SK-N-SH (cell line): Measurements from ENCODE around the gene SUCLG2. TPM values are rescaled to one million over a fixed set of nuclear protein-coding genes. Genes with fewer than 3 reads are reported as not detected.

Source experiments
- CTCF ChIA-PET: fragments of 300-600, 350-600 bp; formaldehyde crosslinking; extraction: SDS; loops from one replicate; lab custom pipeline; 2021; lab: Yijun Ruan, JAX
- POLR2A ChIA-PET: fragments of 350-600 bp; sonication (Branson Sonifier 250); formaldehyde crosslinking; extraction: SDS; loops from one replicate; lab custom pipeline; 2020; ENCODE audit warnings: antibody characterized with exemption, inconsistent platforms; lab: Yijun Ruan, JAX
- DNase-seq: peaks from one replicate; pipeline ENCODE4 v3.0.0; 2012
- H2AFZ ChIP-seq: fragments of 200-600 bp; sonication (generic); 2 replicates; pipeline ENCODE4 v1.8.1; 2016; ENCODE audit warnings: antibody characterized with exemption, mild to moderate bottlenecking, low read depth
- H3F3A ChIP-seq: fragments of 200-600 bp; sonication (generic); replicated peaks from 2 replicates; pipeline ENCODE3; 2016; ENCODE audit warnings: antibody characterized with exemption, mild to moderate bottlenecking; ENCODE audit not compliant: insufficient read depth
- H3K27ac ChIP-seq, 2 experiments: fragments of 200-500 bp in 1 of 2; fragments of 200-600 bp in 1 of 2; sonication (Bioruptor generic) in 1 of 2; sonication (generic), shearing (Covaris generic) in 1 of 2; 2 replicates each; pipeline versions ENCODE4 v1.5.1 to v1.6.1; 2014 to 2016; ENCODE audit warnings: low read depth in 2 of 2, inconsistent platforms in 1 of 2, low read length in 1 of 2, mild to moderate bottlenecking in 1 of 2, mixed read lengths in 1 of 2
- H3K27me3 ChIP-seq: fragments of 200-600 bp; sonication (generic), shearing (Covaris generic); 2 replicates; pipeline ENCODE4 v1.6.1; 2016; ENCODE audit warnings: mixed run types; ENCODE audit not compliant: insufficient read depth
- H3K36me3 ChIP-seq, 2 experiments: fragments of 200-500 bp in 1 of 2; fragments of 200-600 bp in 1 of 2; sonication (Bioruptor generic) in 1 of 2; sonication (generic) in 1 of 2; replicated peaks in 1 of 2; 2 replicates each; pipeline versions ENCODE3 to v1.5.1; 2014 to 2016; ENCODE audit warnings: low read length in 1 of 2, mild to moderate bottlenecking in 1 of 2; ENCODE audit not compliant: insufficient read depth in 2 of 2, control insufficient read depth in 1 of 2
- H3K4me1 ChIP-seq, 2 experiments: fragments of 200-500 bp in 1 of 2; fragments of 200-600 bp in 1 of 2; sonication (Bioruptor generic) in 1 of 2; sonication (generic), shearing (Covaris generic) in 1 of 2; 2 replicates each; pipeline versions ENCODE4 v1.5.1 to v1.6.1; 2014 to 2016; ENCODE audit warnings: low read depth in 1 of 2, low read length in 1 of 2, mixed run types in 1 of 2; ENCODE audit not compliant: insufficient read depth in 2 of 2, control insufficient read depth in 1 of 2
- H3K4me2 ChIP-seq: fragments of 200-600 bp; sonication (generic), shearing (Covaris generic); 2 replicates; pipeline ENCODE4 v1.6.1; 2017; ENCODE audit warnings: mixed run types
- H3K4me3 ChIP-seq, 2 experiments: fragments of 200-500 bp in 1 of 2; fragments of 200-600 bp in 1 of 2; sonication (Bioruptor generic) in 1 of 2; sonication (generic), shearing (Covaris generic) in 1 of 2; 2 replicates each; pipeline versions ENCODE4 v1.5.1 to v1.8.1; 2014 to 2016; ENCODE audit warnings: low read depth in 2 of 2, inconsistent platforms in 1 of 2, low read length in 1 of 2, mild to moderate bottlenecking in 1 of 2, mixed read lengths in 1 of 2, moderate library complexity in 1 of 2
- H3K79me2 ChIP-seq: fragments of 200-600 bp; sonication (generic); 2 replicates; pipeline ENCODE4 v1.8.1; 2017; ENCODE audit warnings: mild to moderate bottlenecking; ENCODE audit not compliant: insufficient read depth
- H3K9ac ChIP-seq: fragments of 200-600 bp; sonication (generic); 2 replicates; pipeline ENCODE4 v1.6.1; 2017; ENCODE audit warnings: mixed run types
- H3K9me2 ChIP-seq: fragments of 200-600 bp; sonication (generic); 2 replicates; pipeline ENCODE4 v1.6.1; 2017; ENCODE audit warnings: mixed run types
- H3K9me3 ChIP-seq: fragments of 200-600 bp; sonication (generic); 2 replicates; pipeline ENCODE4 v1.6.1; 2017; ENCODE audit warnings: mixed run types, mild to moderate bottlenecking, moderate library complexity
- H4K20me1 ChIP-seq: fragments of 200-600 bp; sonication (generic); 2 replicates; pipeline ENCODE4 v1.6.1; 2017; ENCODE audit warnings: mild to moderate bottlenecking, mixed run types; ENCODE audit not compliant: insufficient read depth
- ELF1 ChIP-seq: IDR thresholded peaks from 2 replicates; pipeline ENCODE4 v1.4.0; 2012
- FOXJ3 ChIP-seq: sonication (generic); formaldehyde crosslinking; IDR thresholded peaks from 2 replicates; pipeline ENCODE4 v1.5.1; 2020; ENCODE audit warnings: mild to moderate bottlenecking, missing genetic modification reagents
- GABPA ChIP-seq: IDR thresholded peaks from 2 replicates; pipeline ENCODE4 v1.4.0; 2012; ENCODE audit warnings: low read depth, mild to moderate bottlenecking
- GATA2 ChIP-seq: sonication (generic); formaldehyde crosslinking; IDR thresholded peaks from 2 replicates; pipeline ENCODE4 v1.5.0; 2020; ENCODE audit warnings: mild to moderate bottlenecking, missing genetic modification reagents
- MEF2A ChIP-seq: IDR thresholded peaks from 2 replicates; pipeline ENCODE4 v1.4.0; 2012; ENCODE audit warnings: low read depth, borderline replicate concordance
- POLR2AphosphoS5 ChIP-seq: IDR thresholded peaks from 2 replicates; pipeline ENCODE4 v1.6.1; 2012; ENCODE audit warnings: low read depth, low read length
- RAD21 ChIP-seq: IDR thresholded peaks from 2 replicates; pipeline ENCODE4 v1.6.1; 2012; ENCODE audit warnings: mild to moderate bottlenecking, low read length
- RCOR1 ChIP-seq: fragments of 150-350 bp; IDR thresholded peaks from 2 replicates; pipeline ENCODE4 v1.6.1; 2017; ENCODE audit warnings: antibody characterized with exemption, low read length
- RFX5 ChIP-seq: IDR thresholded peaks from 2 replicates; pipeline ENCODE4 v1.6.1; 2012; ENCODE audit warnings: mild to moderate bottlenecking, improper control_type of control experiment, low read length
- RXRA ChIP-seq: IDR thresholded peaks from 2 replicates; pipeline ENCODE4 v1.4.0; 2012; ENCODE audit warnings: low read depth, mild to moderate bottlenecking, borderline replicate concordance
- TAF1 ChIP-seq: IDR thresholded peaks from 2 replicates; pipeline ENCODE4 v1.6.1; 2012; ENCODE audit warnings: low read depth, mild to moderate bottlenecking, low read length, moderate library complexity, borderline replicate concordance
- TEAD4 ChIP-seq: IDR thresholded peaks from 2 replicates; pipeline ENCODE4 v1.4.0; 2012; ENCODE audit warnings: mild to moderate bottlenecking, borderline replicate concordance; ENCODE audit not compliant: insufficient read depth
- WGBS: methylation state at CpG from one replicate; pipeline ENCODE4 v1.1.6; 2017; ENCODE audit warnings: low lambda C conversion rate; 5-methylcytosine and 5-hydroxymethylcytosine counted together
- polyA plus RNA-seq, 3 experiments: library from polyadenylated mRNA; depleted of rRNA; stranded (reverse); fragments of >200 nt; gene quantifications; 2 replicates each; pipeline ENCODE4 v1.2.3, GENCODE V29; 2012
- TF ChIP-seq, protein P1 (sequence below): IDR thresholded peaks from 2 replicates; pipeline ENCODE4 v1.4.0; 2012; ENCODE audit warnings: low read depth, borderline replicate concordance
- TF ChIP-seq, protein P2 (sequence below): IDR thresholded peaks from 2 replicates; pipeline ENCODE4 v1.4.0; 2012; ENCODE audit warnings: low read depth
- TF ChIP-seq, protein P3 (sequence below): IDR thresholded peaks from 2 replicates; pipeline ENCODE4 v1.4.0; 2012; ENCODE audit warnings: low read depth, borderline replicate concordance
- TF ChIP-seq, protein P4 (sequence below): IDR thresholded peaks from 2 replicates; pipeline ENCODE4; 2012
- TF ChIP-seq, protein P5 (sequence below): IDR thresholded peaks from 2 replicates; pipeline ENCODE4 v1.6.1; 2012; ENCODE audit warnings: mild to moderate bottlenecking, low read depth, low read length, moderate library complexity

The SUCLG2 gene
- polyA plus RNA-seq, 1 of the 3 experiments (the other 2 are of a cell fraction), result 20.2 TPM

DNA sequence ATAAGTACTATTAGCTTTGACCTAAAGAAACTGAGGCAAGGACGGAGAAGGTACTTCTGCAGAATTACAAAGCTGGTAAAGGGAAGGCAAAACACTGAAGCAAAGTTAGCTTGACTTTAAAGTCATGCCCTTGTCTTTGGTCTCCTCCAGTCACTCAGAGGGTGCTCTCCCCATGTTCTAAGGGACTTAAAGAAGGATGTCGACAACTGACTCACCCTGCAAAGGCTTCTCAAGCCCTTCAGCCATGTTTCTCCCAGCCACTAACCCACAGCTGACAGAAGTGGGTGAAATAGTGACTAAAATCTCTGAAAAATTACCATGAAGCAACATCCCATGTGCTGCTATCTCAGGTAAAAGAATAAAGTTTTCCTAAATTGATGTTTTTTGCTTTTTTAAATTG, 46.4 kb downstream of the SUCLG2 start:
- no peak for DNase-seq
- no peak overlapping the region for H3K4me3 ChIP-seq
- CTCF ChIA-PET, result no interaction called here

More for the DNA sequence above, 46.4 kb downstream of the SUCLG2 start:
- H3K27ac ChIP-seq, result no peak overlapping the region
- H3K4me2 ChIP-seq, result no peak overlapping the region
- no peaks in the 10 kb centered on the region for H3K27me3 ChIP-seq
- H4K20me1 ChIP-seq, result no peaks in the 10 kb centered on the region
- TF ChIP-seq RCOR1 (no peak), GABPA (no peak), MEF2A (no peak), ELF1 (no peak), TEAD4 (no peak), RAD21 (no peak), GATA2 (CRISPR knock-in tag) (no peak), FOXJ3 (CRISPR knock-in tag) (no peak), POLR2AphosphoS5 (no peak), TAF1 (no peak), RXRA (no peak), RFX5 (no peak)
- TF ChIP-seq, protein P1, sequence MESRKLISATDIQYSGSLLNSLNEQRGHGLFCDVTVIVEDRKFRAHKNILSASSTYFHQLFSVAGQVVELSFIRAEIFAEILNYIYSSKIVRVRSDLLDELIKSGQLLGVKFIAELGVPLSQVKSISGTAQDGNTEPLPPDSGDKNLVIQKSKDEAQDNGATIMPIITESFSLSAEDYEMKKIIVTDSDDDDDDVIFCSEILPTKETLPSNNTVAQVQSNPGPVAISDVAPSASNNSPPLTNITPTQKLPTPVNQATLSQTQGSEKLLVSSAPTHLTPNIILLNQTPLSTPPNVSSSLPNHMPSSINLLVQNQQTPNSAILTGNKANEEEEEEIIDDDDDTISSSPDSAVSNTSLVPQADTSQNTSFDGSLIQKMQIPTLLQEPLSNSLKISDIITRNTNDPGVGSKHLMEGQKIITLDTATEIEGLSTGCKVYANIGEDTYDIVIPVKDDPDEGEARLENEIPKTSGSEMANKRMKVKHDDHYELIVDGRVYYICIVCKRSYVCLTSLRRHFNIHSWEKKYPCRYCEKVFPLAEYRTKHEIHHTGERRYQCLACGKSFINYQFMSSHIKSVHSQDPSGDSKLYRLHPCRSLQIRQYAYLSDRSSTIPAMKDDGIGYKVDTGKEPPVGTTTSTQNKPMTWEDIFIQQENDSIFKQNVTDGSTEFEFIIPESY, result no peak
- TF ChIP-seq, protein P2, sequence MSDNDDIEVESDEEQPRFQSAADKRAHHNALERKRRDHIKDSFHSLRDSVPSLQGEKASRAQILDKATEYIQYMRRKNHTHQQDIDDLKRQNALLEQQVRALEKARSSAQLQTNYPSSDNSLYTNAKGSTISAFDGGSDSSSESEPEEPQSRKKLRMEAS, result no peak
- TF ChIP-seq, protein P3, sequence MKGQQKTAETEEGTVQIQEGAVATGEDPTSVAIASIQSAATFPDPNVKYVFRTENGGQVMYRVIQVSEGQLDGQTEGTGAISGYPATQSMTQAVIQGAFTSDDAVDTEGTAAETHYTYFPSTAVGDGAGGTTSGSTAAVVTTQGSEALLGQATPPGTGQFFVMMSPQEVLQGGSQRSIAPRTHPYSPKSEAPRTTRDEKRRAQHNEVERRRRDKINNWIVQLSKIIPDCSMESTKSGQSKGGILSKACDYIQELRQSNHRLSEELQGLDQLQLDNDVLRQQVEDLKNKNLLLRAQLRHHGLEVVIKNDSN, result no peak
- TF ChIP-seq, protein P4, sequence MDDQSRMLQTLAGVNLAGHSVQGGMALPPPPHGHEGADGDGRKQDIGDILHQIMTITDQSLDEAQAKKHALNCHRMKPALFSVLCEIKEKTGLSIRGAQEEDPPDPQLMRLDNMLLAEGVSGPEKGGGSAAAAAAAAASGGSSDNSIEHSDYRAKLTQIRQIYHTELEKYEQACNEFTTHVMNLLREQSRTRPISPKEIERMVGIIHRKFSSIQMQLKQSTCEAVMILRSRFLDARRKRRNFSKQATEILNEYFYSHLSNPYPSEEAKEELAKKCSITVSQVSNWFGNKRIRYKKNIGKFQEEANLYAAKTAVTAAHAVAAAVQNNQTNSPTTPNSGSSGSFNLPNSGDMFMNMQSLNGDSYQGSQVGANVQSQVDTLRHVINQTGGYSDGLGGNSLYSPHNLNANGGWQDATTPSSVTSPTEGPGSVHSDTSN, result no peak
- TF ChIP-seq, protein P5, sequence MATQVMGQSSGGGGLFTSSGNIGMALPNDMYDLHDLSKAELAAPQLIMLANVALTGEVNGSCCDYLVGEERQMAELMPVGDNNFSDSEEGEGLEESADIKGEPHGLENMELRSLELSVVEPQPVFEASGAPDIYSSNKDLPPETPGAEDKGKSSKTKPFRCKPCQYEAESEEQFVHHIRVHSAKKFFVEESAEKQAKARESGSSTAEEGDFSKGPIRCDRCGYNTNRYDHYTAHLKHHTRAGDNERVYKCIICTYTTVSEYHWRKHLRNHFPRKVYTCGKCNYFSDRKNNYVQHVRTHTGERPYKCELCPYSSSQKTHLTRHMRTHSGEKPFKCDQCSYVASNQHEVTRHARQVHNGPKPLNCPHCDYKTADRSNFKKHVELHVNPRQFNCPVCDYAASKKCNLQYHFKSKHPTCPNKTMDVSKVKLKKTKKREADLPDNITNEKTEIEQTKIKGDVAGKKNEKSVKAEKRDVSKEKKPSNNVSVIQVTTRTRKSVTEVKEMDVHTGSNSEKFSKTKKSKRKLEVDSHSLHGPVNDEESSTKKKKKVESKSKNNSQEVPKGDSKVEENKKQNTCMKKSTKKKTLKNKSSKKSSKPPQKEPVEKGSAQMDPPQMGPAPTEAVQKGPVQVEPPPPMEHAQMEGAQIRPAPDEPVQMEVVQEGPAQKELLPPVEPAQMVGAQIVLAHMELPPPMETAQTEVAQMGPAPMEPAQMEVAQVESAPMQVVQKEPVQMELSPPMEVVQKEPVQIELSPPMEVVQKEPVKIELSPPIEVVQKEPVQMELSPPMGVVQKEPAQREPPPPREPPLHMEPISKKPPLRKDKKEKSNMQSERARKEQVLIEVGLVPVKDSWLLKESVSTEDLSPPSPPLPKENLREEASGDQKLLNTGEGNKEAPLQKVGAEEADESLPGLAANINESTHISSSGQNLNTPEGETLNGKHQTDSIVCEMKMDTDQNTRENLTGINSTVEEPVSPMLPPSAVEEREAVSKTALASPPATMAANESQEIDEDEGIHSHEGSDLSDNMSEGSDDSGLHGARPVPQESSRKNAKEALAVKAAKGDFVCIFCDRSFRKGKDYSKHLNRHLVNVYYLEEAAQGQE, result no peak
- no peaks in the 10 kb centered on the region; the same call in 1 of the 2 replicates for H3K9me2 ChIP-seq
- POLR2A ChIA-PET, result no interaction called here
- peaks cover 0 to 7% of the 10 kb centered on the region in 2 experiments; a peak in 1 of 4 replicates for H3K4me1 ChIP-seq
- 98% methylated on average over 2 of the region's 2 CpGs for WGBS
- H3F3A ChIP-seq, result peaks cover 7% of the 10 kb centered on the region
- no peak overlapping the region for H3K9ac ChIP-seq
- H2AFZ ChIP-seq, result no peak overlapping the region
- H3K36me3 ChIP-seq, result peaks cover 18 to 48% of the 10 kb centered on the region in 2 experiments
- peaks cover 16% of the 10 kb centered on the region for H3K79me2 ChIP-seq
- no peaks in the 10 kb centered on the region for H3K9me3 ChIP-seq
